Endodermal cell (in vitro differentiated cells): ENCODE measurements around the gene TULP3. TPM values are rescaled to one million over a fixed set of nuclear protein-coding genes. Genes with fewer than 3 reads are reported as not detected.
A peak's percentile ranks its signal among the peaks of the same experiment; 100 is the strongest.

Experiments
- DNase-seq: peaks from one replicate; pipeline ENCODE4 v3.0.0-alpha.2; 2017
- H3K27ac ChIP-seq: 2 replicates; pipeline ENCODE4 v1.5.1; 2013; ENCODE audit warnings: mild to moderate bottlenecking, low read depth, low read length, moderate library complexity
- H3K27me3 ChIP-seq: 2 replicates; pipeline ENCODE4 v1.6.1; 2013; ENCODE audit warnings: mild to moderate bottlenecking, low read length, moderate library complexity; ENCODE audit not compliant: insufficient read depth, control insufficient read depth, poor library complexity, severe bottlenecking
- H3K36me3 ChIP-seq: 2 replicates; pipeline ENCODE4 v1.7.0; 2013; ENCODE audit warnings: mild to moderate bottlenecking, low read length, moderate library complexity; ENCODE audit not compliant: control insufficient read depth, insufficient read depth
- H3K4me1 ChIP-seq: one replicate; pipeline ENCODE4 v1.7.0; 2013; ENCODE audit warnings: low read length; ENCODE audit not compliant: control insufficient read depth, insufficient read depth
- H3K4me3 ChIP-seq: 2 replicates; pipeline ENCODE4 v1.5.1; 2013; ENCODE audit warnings: mild to moderate bottlenecking, low read length, moderate library complexity
- H3K9ac ChIP-seq: 2 replicates; pipeline ENCODE4 v1.6.1; 2013; ENCODE audit warnings: mild to moderate bottlenecking, low read length, moderate library complexity; ENCODE audit not compliant: poor library complexity, severe bottlenecking; ENCODE audit errors: extremely low read depth
- H3K9me3 ChIP-seq: 2 replicates; pipeline ENCODE4 v1.6.1; 2013; ENCODE audit warnings: mild to moderate bottlenecking, low read length, moderate library complexity; ENCODE audit not compliant: control insufficient read depth
- H3K27ac Mint-ChIP-seq: 2 replicates; pipeline ENCODE4 v1.8.0; 2020; ENCODE audit warnings: mixed read lengths
- H3K27me3 Mint-ChIP-seq: 2 replicates; pipeline ENCODE4 v1.8.0; 2021; ENCODE audit warnings: mild to moderate bottlenecking, mixed read lengths; ENCODE audit not compliant: insufficient read depth
- H3K36me3 Mint-ChIP-seq: 2 replicates; pipeline ENCODE4 v1.8.0; 2020; ENCODE audit warnings: low read depth, mixed read lengths
- H3K4me1 Mint-ChIP-seq: 2 replicates; pipeline ENCODE4 v1.8.0; 2020; ENCODE audit warnings: mixed read lengths
- H3K4me3 Mint-ChIP-seq: 2 replicates; pipeline ENCODE4 v1.8.0; 2020; ENCODE audit warnings: mild to moderate bottlenecking, moderate library complexity, mixed read lengths
- H3K9me3 Mint-ChIP-seq: 2 replicates; pipeline ENCODE4 v1.8.0; 2020; ENCODE audit warnings: mild to moderate bottlenecking, mixed read lengths
- WGBS, 2 experiments: methylation state at CpG; one replicate each; pipeline versions ENCODE4 v1.1.5 to v1.1.7; 2013; ENCODE audit warnings: missing lambda C conversion rate in 2 of 2, mixed read lengths in 1 of 2; ENCODE audit not compliant: insufficient coverage in 1 of 2, insufficient read length in 1 of 2; 5-methylcytosine and 5-hydroxymethylcytosine counted together
- total RNA-seq, 2 donors: library from RNA; stranded (reverse); fragmentation: NEBNext Ultra II Directional in 1 of 2; extraction: Animal tissue kit (Norgen Biotek cat#: 25700) in 1 of 2; gene quantifications; 2 replicates in 1 of 2; 3 replicates in 1 of 2; pipeline ENCODE4 v1.2.1, GENCODE V29; 2021
- TF ChIP-seq, protein P1 (sequence below): fragments of 200-600 bp; sonication (generic); conservative IDR thresholded peaks from 2 replicates; pipeline ENCODE4 v1.5.0; 2021; ENCODE audit warnings: antibody characterized with exemption, mild to moderate bottlenecking

Gene TULP3
- total RNA-seq, 2 donors from 2014 or later = 28.1 to 47.9 TPM

- no peaks in the 10 kb centered on the region for H3K4me1 ChIP-seq
- no peaks in the 10 kb centered on the region for H3K27me3 ChIP-seq
- 75 to 91% methylated on average over 2 of the region's 2 CpGs for WGBS, 2 experiments
- no peak overlapping the region for H3K27ac ChIP-seq
- H3K9ac ChIP-seq = no peak overlapping the region
- peaks cover 64% of the 10 kb centered on the region for H3K36me3 Mint-ChIP-seq
- peaks cover 59% of the 10 kb centered on the region for H3K36me3 ChIP-seq
- peaks cover 2% of the 10 kb centered on the region for H3K9me3 Mint-ChIP-seq
- no peaks in the 10 kb centered on the region for H3K4me1 Mint-ChIP-seq
- H3K4me3 ChIP-seq = no peak overlapping the region
- no peak overlapping the region for H3K4me3 Mint-ChIP-seq
- no peak for DNase-seq
- no peaks in the 10 kb centered on the region for H3K27me3 Mint-ChIP-seq
- peak overlapping the region; percentile 77 for H3K27ac Mint-ChIP-seq
- no peaks in the 10 kb centered on the region for H3K9me3 ChIP-seq
- TF ChIP-seq, protein P1, sequence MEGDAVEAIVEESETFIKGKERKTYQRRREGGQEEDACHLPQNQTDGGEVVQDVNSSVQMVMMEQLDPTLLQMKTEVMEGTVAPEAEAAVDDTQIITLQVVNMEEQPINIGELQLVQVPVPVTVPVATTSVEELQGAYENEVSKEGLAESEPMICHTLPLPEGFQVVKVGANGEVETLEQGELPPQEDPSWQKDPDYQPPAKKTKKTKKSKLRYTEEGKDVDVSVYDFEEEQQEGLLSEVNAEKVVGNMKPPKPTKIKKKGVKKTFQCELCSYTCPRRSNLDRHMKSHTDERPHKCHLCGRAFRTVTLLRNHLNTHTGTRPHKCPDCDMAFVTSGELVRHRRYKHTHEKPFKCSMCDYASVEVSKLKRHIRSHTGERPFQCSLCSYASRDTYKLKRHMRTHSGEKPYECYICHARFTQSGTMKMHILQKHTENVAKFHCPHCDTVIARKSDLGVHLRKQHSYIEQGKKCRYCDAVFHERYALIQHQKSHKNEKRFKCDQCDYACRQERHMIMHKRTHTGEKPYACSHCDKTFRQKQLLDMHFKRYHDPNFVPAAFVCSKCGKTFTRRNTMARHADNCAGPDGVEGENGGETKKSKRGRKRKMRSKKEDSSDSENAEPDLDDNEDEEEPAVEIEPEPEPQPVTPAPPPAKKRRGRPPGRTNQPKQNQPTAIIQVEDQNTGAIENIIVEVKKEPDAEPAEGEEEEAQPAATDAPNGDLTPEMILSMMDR = no peak
These were observed 31.6 kb downstream of the TULP3 start for GRCh38 chr12:2922329-2922728.

GRCh38 chr12:2923057-2923456, 32.4 kb downstream of the TULP3 start:
- Mint-ChIP-seq H3K27ac (no peak overlapping the region), H3K27me3 (no peaks in the 10 kb centered on the region), H3K4me1 (no peaks in the 10 kb centered on the region), H3K9me3 (peaks cover 2% of the 10 kb centered on the region), H3K36me3 (peaks cover 69% of the 10 kb centered on the region), H3K4me3 (no peak overlapping the region)
- Histone ChIP-seq H3K36me3 (peaks cover 64% of the 10 kb centered on the region), H3K4me3 (no peak overlapping the region), H3K9ac (no peak overlapping the region), H3K27ac (no peak overlapping the region), H3K4me1 (no peaks in the 10 kb centered on the region), H3K9me3 (no peaks in the 10 kb centered on the region), H3K27me3 (no peaks in the 10 kb centered on the region)
- 95 to 98% methylated on average over 7 to 9 of the region's 9 CpGs for WGBS, 2 experiments
- TF ChIP-seq, protein P1 = no peak
- no peak for DNase-seq

DNA sequence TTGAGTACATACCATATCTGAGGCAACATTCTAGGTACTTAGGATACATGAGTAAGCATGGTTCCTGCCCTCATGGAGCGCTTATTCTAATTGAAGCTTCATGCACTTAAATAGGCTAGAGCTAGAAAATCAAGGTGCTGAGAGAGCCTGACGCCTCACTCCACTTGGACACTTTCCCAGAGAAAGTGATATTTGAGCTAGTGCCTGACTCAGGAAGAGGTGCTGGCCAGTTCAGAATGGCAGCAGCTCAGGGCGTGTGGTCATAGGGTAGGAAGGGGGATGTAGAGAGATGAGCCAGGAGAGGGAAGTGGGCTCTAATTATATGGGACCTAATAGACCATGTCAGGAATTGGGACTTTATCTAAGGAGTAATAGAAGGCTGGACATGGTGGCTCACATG, 33.3 kb downstream of the TULP3 start:
- no peak overlapping the region for H3K27ac Mint-ChIP-seq
- H3K27me3 Mint-ChIP-seq = no peaks in the 10 kb centered on the region
- no peaks in the 10 kb centered on the region for H3K4me1 Mint-ChIP-seq
- Histone ChIP-seq H3K4me1 (no peaks in the 10 kb centered on the region), H3K9ac (no peak overlapping the region), H3K4me3 (no peak overlapping the region), H3K27me3 (no peaks in the 10 kb centered on the region), H3K36me3 (peaks cover 65% of the 10 kb centered on the region), H3K27ac (no peak overlapping the region), H3K9me3 (no peaks in the 10 kb centered on the region)
- WGBS, 2 experiments = 95 to 97% methylated on average over 3 of the region's 3 CpGs
- H3K4me3 Mint-ChIP-seq = no peak overlapping the region
- DNase-seq = no peak
- TF ChIP-seq, protein P1 = no peak
- H3K9me3 Mint-ChIP-seq = peaks cover 2% of the 10 kb centered on the region
- peaks cover 73% of the 10 kb centered on the region for H3K36me3 Mint-ChIP-seq
